ENCODE measurements around the gene C16orf78. TPM values are rescaled to one million over a fixed set of nuclear protein-coding genes. Genes with fewer than 3 reads are reported as not detected.

C16orf78 gene
- total and polyA plus RNA-seq, 2 donors (not counting 1 experiment from before 2014, with no cell fraction given), result not detected

DNA sequence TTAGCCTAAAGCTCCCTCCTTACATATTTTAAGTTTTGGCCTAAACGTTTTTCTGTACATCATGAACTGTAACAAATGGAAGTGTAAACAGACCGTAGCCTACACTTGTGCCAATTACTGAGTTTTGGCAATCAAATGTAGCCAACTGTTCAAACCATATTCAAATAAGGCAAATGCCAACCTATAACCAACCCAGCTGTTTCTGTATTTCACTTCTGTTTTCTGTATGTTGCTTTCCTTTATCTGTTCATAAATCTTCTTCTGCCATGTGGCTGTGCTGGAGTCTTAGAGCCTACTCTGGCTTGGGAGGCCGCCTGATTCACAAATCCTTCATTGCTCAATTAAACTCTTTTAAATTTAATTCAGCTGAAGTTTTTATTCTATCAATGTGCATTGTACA lies 6.9 kb upstream of the C16orf78 start:
- Histone ChIP-seq H3K4me1 (ENCODE audit: control insufficient read depth in 2 of 2, insufficient read depth in 2 of 2, low read length in 2 of 2) (peaks cover 7 to 12% of the 10 kb centered on the region in 2 donors), H3K9me3 (ENCODE audit: control extremely low read depth in 1 of 3, control insufficient read depth in 2 of 3, insufficient read depth in 1 of 3, low read length in 2 of 3) (peaks cover 0 to 2% (median 0%) of the 10 kb centered on the region in 3 donors), H3K9ac (ENCODE audit: low read length) (no peak overlapping the region), H3K4me3 (ENCODE audit: control extremely low read depth in 1 of 5, extremely low read depth in 1 of 5, insufficient read depth in 1 of 5, low read depth in 2 of 5, low read length in 4 of 5) (no peak overlapping the region), H2AFZ (ENCODE audit: insufficient read depth, low read depth, low read length, poor library complexity, severe bottlenecking) (no peak overlapping the region), H3K36me3 (replicated peaks in 1 of 2; ENCODE audit: control extremely low read depth in 1 of 2, control insufficient read depth in 1 of 2, extremely low read depth in 1 of 2, insufficient read depth in 2 of 2, low read length in 1 of 2) (no peaks in the 10 kb centered on the region), H3K79me2 (ENCODE audit: control insufficient read depth, insufficient read depth, low read length) (no peaks in the 10 kb centered on the region), H3K4me2 (replicated peaks; ENCODE audit: low read depth, low read length, poor library complexity, severe bottlenecking) (no peak overlapping the region), H4K20me1 (ENCODE audit: control insufficient read depth, insufficient read depth, low read length, poor library complexity, severe bottlenecking) (no peaks in the 10 kb centered on the region), H3K27me3 (replicated peaks in 1 of 4; ENCODE audit: control extremely low read depth in 1 of 4, control insufficient read depth in 3 of 4, insufficient read depth in 4 of 4, low read length in 3 of 4) (no peaks in the 10 kb centered on the region), H3K27ac (ENCODE audit: low read length in 2 of 2) (no peak overlapping the region)
- H3K27ac Mint-ChIP-seq, result no peak overlapping the region
- intact Hi-C loops (cut with micrococcal nuclease), result no loop called here
- H3K9me3 Mint-ChIP-seq (ENCODE audit: insufficient read depth), result no peaks in the 10 kb centered on the region
- no CpG with 5 or more reads among the region's 3 CpGs for WGBS (ENCODE audit: insufficient coverage)
- TF ChIP-seq, protein P1, sequence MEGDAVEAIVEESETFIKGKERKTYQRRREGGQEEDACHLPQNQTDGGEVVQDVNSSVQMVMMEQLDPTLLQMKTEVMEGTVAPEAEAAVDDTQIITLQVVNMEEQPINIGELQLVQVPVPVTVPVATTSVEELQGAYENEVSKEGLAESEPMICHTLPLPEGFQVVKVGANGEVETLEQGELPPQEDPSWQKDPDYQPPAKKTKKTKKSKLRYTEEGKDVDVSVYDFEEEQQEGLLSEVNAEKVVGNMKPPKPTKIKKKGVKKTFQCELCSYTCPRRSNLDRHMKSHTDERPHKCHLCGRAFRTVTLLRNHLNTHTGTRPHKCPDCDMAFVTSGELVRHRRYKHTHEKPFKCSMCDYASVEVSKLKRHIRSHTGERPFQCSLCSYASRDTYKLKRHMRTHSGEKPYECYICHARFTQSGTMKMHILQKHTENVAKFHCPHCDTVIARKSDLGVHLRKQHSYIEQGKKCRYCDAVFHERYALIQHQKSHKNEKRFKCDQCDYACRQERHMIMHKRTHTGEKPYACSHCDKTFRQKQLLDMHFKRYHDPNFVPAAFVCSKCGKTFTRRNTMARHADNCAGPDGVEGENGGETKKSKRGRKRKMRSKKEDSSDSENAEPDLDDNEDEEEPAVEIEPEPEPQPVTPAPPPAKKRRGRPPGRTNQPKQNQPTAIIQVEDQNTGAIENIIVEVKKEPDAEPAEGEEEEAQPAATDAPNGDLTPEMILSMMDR (IDR thresholded peaks at IDR 0.05), result no peak
- no peak for TF ChIP-seq EZH2 (IDR thresholded peaks at IDR 0.05; ENCODE audit: borderline replicate concordance, insufficient read depth, low read depth, low read length, poor library complexity, severe bottlenecking)
- no peak for DNase-seq
- peaks cover 7% of the 10 kb centered on the region for H3K27me3 Mint-ChIP-seq
- POLR2A ChIA-PET, result no interaction called here
- ATAC-seq (ENCODE audit: low read depth), result no peak
- H3K4me1 Mint-ChIP-seq, result peaks cover 17% of the 10 kb centered on the region
- CTCF ChIA-PET, result no interaction called here
- H3K4me3 Mint-ChIP-seq, result no peak overlapping the region

GRCh38 chr16:49369651-49370611 lies 3.7 kb upstream of the C16orf78 start:
- Histone ChIP-seq H3K27me3 (replicated peaks in 1 of 4; ENCODE audit: control extremely low read depth in 1 of 4, control insufficient read depth in 3 of 4, insufficient read depth in 4 of 4, low read length in 3 of 4) (no peaks in the 10 kb centered on the region), H3K79me2 (ENCODE audit: control insufficient read depth, insufficient read depth, low read length) (no peaks in the 10 kb centered on the region), H3K36me3 (replicated peaks in 1 of 2; ENCODE audit: control extremely low read depth in 1 of 2, control insufficient read depth in 1 of 2, extremely low read depth in 1 of 2, insufficient read depth in 2 of 2, low read length in 1 of 2) (no peaks in the 10 kb centered on the region), H2AFZ (ENCODE audit: insufficient read depth, low read depth, low read length, poor library complexity, severe bottlenecking) (no peak overlapping the region), H3K4me3 (ENCODE audit: control extremely low read depth in 1 of 5, extremely low read depth in 1 of 5, insufficient read depth in 1 of 5, low read depth in 2 of 5, low read length in 4 of 5) (no peak overlapping the region), H4K20me1 (ENCODE audit: control insufficient read depth, insufficient read depth, low read length, poor library complexity, severe bottlenecking) (no peaks in the 10 kb centered on the region), H3K9me3 (ENCODE audit: control extremely low read depth in 1 of 3, control insufficient read depth in 2 of 3, insufficient read depth in 1 of 3, low read length in 2 of 3) (no peaks in the 10 kb centered on the region), H3K4me1 (ENCODE audit: control insufficient read depth in 2 of 2, insufficient read depth in 2 of 2, low read length in 2 of 2) (peaks cover 7 to 12% of the 10 kb centered on the region in 2 donors), H3K27ac (ENCODE audit: low read length in 2 of 2) (no peak overlapping the region), H3K9ac (ENCODE audit: low read length) (no peak overlapping the region), H3K4me2 (replicated peaks; ENCODE audit: low read depth, low read length, poor library complexity, severe bottlenecking) (no peak overlapping the region)
- intact Hi-C loops (cut with micrococcal nuclease), result no loop called here
- ATAC-seq (ENCODE audit: low read depth), result no peak
- no peak for DNase-seq
- Mint-ChIP-seq H3K27ac (no peak overlapping the region), H3K4me3 (no peak overlapping the region), H3K9me3 (ENCODE audit: insufficient read depth) (no peaks in the 10 kb centered on the region), H3K27me3 (peaks cover 7% of the 10 kb centered on the region), H3K4me1 (peaks cover 17% of the 10 kb centered on the region)
- no peak for TF ChIP-seq EZH2 (IDR thresholded peaks at IDR 0.05; ENCODE audit: borderline replicate concordance, insufficient read depth, low read depth, low read length, poor library complexity, severe bottlenecking)
- TF ChIP-seq, protein P1 (IDR thresholded peaks at IDR 0.05), result no peak
- CTCF ChIA-PET, result no interaction called here
- POLR2A ChIA-PET, result no interaction called here
- 100% methylated on average over 3 of the region's 3 CpGs for WGBS (ENCODE audit: insufficient coverage)

Data from B cell (primary cell).